ENCODE measurements around the gene FAM168B.
"Not testable (repeated sequence)": the region's sequence is repeated elsewhere in the genome, so short reads cannot be mapped to it uniquely, and the experiment has no call there.

The FAM168B gene, protein sequence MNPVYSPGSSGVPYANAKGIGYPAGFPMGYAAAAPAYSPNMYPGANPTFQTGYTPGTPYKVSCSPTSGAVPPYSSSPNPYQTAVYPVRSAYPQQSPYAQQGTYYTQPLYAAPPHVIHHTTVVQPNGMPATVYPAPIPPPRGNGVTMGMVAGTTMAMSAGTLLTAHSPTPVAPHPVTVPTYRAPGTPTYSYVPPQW
- 151 reads per million, percentile 89 among the genes with 10 or more reads in this experiment for total RNA-seq

DNA sequence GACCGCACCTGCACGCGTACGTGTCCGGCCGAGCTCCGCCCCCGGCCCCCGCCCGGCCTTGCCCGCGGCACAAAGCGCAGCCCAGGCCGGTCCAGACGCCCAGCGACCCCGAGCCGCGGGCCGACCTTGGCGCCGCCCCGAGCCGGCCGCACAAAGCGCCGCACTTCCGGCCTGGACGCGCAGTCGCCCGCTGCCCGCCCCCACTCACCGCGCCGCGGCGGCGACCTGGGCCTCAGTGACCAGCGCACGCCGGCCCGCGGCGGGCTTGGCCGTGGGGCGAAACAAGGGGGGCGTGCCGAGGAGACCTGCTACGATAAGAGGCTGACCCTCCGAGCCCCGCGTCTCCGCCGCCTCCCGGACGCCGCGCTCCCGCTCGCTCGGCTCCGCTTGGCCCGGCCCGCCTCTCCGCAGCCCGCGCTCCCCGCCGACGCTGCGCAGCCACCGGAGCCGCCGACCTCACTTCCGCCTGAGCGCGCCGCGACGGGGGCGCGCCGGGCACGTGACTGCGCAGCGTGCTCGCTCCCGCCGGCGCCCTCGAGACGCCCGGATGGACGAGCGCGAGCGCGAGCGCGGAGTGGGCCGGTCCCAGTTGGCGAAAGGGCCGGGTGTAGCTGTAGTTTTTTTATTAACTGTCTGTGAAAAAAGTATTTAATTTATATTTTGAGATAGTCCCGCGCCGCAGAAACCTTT lies at the start of gene FAM168B:
Gene FAM168B (minus strand): TSS at position 455 of the 690 bp plus-strand sequence. CDS start 10,814 bp downstream, outside the sequence.
- peak; percentile 80 for DNase-seq

DNA sequence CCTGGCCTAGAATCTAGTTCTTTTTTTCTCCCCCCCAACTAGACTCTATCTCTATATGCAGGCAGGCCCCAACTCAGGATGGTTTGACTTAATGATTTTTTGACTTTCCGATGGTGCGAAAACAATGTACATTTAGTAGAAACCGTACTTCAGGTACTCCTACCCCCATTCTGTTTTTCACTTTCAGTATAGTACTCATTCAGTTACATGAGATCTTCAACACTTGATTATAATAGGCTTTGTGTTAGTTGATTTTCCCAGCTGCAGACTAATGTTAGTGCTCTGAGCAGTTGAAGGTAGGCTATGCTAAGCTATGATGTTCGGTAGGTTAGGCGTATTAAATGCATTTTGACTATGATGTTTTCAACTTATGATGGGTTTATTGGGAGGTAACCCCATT lies 49.6 kb upstream of the FAM168B start:
- DNase-seq: no peak

DNA sequence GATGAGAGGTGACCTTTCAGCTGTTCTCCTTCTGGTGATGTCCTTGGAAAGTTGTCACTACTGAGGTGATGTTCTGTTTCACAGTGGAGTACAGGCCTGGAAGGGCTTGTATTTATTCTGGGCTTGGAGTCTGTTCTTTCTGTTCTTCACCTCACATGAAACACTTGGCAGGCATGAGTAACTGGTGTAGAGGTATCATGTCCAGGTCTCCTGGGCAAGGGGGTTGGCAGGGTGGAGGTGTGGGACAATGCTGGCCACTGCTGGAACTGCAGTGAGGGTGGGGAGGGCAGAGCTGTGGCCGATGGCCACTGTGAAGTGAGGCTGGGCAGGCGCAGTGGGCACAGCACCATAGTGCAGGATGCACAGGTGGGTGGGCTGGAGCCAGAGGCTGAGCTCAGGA lies 47.3 kb upstream of the FAM168B start:
- DNase-seq: no peak

DNA sequence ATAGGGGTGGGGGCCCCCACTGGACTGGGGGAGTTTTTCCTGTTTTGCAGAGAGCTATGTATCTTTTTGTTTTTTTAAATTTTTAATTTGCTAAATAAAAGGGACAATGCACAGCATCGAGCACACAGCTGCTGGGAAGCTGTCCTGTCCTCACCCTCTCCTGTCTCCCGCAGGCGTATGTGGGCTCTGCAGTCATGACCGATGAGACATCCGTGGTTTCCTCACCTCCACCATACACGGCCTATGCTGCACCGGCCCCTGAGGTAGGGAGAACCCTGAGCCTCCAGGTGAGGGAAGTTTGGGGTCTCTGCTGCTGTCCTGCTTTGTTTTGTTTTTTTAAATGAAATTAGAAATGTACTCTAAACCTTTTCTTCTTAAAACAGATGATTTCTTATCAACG lies 39.5 kb upstream of the FAM168B start:
- DNase-seq: no peak

DNA sequence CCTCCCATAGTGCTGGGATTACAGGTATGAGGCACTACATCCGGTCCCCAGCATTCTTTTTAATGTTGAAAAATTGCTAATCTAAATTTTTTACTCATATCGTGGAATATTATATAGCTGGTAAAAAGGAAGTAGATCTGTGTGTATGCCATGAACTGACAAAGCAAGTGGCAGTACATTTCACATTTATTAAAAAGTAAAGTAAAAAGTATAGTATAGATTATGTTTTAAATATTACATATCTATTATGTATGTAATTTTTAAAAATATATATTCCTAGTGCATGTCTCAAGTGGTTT lies 37.0 kb upstream of the FAM168B start:
- DNase-seq: no peak

DNA sequence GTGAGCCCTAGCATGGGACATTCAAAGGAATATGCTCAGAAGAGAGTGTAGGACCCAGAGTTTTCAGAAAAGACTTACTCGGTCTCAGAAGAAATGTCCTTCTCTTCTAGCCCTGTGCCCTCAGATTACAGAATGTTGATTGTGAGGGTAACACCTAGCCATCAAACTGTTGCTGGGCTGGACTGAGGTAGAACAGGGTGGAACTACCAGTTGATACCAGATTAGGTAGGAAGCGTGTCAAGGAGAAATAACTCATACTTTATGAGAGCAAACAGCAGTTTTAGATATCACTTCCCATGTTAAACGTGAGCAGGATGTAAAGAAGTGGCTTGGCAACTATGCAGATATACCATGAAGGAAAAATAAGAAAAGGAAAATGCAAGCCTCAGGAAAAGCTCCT lies 34.7 kb upstream of the FAM168B start:
- no peak for DNase-seq

DNA sequence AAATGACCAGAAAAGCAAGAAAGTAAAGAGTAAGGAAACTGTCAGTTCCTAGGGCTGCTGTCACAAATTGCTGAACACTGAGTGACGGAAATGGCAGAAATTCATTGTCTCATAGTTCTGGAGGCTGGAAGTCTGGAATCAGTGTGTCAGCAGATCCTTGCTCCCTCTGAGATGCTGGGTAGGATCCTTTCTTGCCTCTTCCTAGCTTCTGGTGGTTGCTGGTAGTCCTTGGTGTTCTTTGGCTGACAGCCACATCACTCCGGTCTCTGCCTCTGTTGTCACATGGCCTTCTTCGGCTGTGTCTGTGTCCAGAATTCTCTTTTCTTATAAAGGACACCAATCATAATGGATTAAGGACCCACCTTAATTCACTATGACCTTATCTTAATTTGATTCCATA lies 33.8 kb upstream of the FAM168B start:
- DNase-seq: no peak

DNA sequence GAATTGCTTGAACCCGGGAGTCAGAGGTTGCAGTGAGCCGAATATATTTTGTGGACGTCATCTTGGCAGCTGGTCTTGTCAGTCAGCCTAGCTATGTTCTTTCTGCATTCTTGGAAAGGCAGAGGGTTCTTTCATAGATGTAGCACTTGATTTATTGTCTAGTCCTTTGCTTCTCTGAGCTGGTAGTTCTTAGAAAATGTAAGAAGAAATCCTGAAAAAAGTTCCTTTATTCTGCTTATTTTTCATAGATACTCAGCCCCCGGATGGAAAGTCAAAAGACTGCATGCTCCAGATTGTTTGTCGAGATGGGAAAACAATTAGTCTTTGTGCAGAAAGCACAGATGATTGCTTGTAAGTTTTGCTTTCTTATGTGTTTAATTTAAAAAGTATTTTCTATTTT lies 33.2 kb upstream of the FAM168B start:
- DNase-seq: no peak

DNA sequence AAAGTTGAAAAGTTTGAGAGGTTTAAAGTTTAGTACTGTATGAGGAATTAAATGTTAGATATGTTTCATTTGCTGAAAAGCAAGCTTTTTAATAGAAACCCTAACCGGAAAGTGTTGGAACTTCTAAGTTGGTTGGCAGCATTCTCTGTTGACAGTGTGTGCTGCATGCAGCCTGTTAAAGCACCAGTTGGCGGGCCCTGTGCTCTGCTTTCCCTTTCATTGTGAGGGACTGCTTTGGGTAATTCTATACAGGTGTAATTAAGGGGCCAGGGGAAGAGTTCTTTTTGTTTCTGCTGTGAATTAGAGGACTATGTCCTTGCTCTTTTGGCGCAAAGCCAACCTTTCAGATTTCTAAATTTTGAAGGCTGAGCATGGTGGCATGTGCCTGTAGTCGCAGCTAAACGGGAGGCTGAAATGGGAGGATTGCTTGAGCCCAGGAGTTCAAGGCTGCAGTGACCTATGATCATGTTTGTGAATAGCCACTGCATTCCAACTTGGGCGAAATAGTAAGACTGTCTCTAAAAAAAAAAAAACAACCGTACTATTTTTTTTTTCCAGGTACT lies 32.0 kb upstream of the FAM168B start:
- no peak for DNase-seq

DNA sequence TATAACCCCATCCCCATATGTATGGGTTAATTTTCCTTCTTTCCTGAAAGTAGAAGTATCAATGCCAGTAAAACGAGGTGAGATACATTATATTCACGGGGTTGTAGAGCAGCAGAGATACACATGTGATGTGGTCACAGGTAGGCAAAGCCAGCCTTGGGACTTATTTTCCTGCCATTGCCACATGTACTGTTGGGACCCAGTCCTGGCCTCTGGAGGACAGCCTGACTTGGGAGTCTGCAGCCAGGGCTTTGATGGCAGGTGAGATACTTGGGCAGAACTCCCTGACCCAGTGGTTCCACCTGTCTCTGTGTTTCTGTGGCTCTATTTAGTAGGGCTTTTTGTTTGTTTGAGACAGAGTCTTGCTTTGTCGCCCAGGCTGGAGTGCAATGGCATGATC lies 29.9 kb upstream of the FAM168B start:
- DNase-seq: no peak

DNA sequence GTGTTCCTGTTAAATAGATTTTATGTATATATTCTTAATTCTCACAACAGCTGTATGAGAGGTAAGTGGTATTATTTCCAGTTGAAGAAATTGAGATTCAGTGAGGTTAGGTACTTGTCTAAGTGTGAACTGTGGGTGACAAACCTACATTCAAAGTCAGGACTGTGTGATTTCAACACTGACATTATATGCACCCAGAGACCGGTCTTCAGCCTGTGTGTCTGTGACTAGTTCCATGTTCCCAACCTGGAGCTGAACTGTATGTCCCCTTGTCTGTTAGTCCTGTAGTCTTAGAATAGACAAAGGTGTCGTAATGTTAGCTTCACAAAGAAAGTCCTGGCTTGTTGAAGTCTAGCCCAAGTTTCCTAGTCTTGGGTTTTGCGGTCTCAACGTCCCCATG lies 29.2 kb upstream of the FAM168B start:
- no peak for DNase-seq

DNA sequence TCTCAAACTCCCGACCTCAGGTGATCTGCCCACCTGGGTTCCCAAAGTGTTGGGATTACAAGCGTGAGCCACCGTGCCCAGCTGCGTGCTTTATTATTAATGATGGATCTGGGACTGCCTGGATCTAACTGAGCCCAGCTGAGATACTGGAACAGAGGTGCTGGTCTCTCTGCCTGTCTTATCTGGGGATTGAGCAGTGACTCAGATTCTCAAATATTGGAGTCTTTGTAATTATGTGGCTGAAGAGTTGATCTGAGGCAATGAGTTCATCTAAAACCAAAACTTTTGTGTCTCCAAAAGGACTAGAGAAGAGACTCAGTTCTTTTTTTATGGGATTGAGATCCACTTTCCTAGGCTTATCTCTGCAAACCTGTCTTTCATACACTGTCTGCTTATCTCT lies 28.2 kb upstream of the FAM168B start:
- no peak for DNase-seq

DNA sequence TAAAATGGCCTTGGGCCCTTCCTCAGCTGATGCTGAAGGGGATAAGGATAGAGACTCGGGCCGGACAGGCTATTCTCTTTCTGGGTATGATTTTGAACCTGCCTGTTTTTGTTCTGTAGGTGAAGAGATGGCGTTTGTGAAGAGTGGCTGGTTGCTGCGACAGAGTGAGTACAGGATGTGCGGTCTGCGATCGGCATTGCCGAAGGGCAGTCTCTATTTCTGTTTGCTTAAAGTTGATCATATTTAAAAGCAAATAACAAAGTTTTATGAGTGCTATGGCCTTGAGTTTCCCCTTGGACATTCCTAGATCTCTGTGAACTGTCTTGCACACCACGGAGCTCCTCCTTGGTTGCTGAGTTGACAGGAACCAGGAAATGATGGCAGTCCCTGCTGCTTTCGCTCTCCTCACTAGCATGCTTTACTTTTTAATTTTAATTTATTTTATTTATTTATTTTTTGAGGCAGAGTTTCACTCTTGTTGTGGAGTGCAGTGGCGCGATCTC lies 27.6 kb upstream of the FAM168B start:
- no peak for DNase-seq

DNA sequence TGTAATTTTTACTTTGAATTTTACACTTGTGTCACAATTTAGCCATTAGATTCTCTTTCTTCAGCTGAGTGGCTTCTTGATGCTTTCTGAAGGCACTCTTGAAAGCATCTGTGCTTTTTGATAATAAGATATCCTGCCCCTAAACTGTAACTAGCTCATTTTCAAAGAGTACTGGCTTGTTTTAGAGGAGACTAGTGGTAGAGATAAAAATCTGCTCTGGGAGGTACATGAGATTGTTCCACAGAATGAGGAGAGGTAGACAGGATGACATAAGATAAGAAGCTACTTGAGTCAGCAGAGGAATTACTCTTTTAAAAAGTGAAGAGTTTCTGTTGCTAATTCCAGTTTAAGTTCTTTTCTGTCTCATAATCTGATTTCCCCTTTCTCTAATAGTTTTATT lies 22.5 kb upstream of the FAM168B start:
- no peak for DNase-seq

DNA sequence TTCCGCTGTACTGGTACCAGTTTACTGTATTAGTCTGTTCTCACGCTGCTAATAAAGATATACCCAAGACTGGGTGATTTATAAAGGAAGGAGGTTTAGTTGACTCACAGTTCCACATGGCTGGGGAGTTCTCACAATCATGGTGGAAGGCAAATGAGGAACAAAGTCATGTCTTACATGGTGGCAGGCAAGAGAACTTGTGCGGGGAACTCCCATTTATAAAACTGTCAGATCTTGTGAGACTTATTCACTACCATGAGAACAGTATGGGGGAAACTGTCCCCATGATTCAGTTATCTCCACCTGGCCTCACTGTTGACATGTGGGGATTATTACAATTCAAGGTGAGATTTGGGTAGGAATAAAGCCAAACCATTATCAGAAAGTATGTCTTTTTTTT lies 21.7 kb upstream of the FAM168B start:
- not testable (repeated sequence) for DNase-seq

DNA sequence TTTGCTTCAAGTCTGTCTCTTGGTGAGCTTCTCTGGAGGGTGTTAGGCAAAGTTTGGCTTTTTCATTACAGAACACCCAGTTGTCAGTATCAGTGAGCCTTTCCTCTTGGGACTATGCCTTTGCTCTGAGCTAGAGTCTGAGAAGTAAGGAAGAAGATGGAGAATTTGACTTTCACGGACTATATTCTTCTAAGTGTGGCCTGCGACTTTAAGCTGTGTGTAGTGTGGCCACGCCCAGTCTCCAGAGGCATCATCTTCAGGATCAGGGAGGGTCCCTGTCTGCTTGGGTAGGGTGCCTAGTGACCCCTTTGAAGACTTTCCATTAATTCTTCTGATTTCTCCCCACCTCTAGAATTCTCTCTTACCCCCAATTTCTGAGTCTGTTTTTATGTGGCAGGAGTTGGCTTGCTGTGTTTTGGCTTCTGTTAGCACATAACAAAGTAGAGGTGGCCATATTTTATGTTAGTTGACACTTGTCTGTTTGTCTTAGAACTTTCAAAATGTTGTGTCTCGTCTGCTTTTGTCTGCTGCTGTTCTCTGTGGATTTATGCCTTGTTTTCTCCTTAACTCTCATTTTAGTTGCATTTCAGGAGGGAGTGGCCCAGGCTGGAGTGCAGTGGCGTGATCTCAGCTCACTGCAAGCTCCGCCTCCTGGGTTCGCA lies 20.4 kb upstream of the FAM168B start:
- no peak for DNase-seq

DNA sequence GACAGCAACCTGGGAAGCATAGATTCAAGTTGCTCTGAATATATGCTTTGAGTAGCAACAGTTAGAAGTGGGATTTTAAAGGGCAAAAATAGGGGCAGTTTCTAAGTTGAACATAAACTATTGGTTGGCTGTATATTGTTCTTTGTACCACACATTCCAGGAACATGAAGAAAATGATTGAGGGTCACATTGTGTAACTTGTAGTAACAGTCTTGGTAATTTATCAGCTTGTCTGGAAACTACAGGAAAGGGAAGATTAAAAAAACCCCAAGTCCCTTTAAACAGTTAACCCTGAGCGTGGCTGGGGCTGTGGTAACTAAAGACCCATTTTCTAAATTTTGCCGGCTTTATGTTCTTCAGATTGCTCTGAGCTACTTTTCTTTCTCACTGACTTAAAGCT lies 19.3 kb upstream of the FAM168B start:
- no peak for DNase-seq

DNA sequence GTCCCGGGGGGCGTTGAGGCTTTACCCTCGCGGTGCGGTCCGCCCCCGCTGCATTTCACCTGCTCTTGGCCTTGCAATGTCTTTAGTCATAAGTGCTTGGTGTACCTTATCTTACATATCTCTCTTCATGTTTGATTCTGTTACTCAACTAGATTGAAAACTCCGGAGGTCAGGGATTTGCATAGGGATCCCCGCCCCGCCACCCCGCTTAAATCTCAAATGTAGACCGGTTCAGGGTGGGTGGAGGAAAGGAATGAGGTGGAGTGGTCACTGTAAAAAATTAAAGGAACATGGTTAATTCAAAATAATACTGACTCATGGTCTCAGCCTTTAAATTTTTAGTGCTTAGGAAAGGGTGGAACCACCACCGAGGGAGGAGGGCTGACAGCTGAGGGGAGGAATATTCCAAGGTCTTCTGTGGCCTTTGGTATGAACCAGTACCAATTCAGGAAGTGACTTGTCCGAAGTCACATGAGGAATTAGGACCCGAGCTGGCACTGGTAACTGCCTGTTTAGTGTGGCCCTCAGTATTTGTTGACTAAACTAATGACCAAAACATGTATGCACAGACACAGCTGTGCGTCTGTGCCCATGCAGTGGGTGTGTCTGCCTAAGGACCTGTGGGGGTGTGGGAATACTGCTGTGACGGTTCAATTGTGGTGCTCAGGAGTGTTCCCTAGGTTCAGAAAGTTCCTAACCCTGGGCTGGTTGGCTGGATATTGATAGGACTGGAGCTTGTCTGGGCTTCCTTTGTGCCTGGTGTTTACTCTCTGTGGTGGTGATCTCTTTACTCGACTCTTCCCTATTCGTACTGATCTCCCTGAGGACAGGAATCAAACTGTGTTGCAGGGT lies 12.9 kb upstream of the FAM168B start:
- no peak for DNase-seq

DNA sequence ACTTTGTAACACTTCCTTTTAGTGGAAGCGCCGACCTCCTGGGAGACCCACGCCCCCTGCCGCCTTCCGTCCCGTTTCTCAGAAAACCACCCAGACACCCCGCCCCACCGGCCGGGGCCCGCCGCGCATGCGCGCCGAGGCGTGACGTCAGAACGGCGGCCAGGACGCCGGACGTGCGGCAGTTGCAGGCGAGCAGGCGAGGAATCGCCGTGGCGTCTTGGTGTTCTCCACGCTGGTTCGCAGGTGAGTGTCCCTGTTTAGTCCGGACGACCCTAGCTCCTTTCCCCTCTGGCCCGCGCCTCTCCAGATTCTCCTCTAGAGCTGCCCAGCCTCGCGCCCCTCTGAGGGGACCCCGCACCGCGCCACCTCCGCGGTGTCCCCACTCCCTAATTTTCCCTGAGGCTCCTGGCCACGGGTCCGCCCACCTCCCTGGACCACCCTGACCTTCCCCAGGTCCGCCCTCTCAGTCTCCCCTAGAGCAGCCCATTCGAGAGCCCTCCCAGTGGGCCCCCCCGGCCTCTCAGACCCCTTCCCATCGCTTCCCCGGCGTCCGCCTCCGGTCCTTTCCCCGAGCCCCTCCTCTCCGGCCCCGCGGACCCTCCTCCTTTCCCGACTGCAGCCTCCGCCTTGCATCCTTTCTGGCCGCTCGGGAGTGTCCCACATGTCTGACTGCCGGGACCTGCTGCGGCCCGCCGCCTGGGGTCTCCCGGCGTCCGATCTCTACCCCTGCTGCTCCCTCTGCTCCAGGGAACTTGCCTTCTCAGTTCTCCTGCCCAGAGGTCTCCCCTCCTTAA lies 12.1 kb upstream of the FAM168B start, which contains the start of gene PLEKHB2:
Gene PLEKHB2 (plus strand): TSS at position 181 of the 794 bp plus-strand sequence. CDS start 15,606 bp downstream, outside the sequence.
- DNase-seq: peak; percentile 83

DNA sequence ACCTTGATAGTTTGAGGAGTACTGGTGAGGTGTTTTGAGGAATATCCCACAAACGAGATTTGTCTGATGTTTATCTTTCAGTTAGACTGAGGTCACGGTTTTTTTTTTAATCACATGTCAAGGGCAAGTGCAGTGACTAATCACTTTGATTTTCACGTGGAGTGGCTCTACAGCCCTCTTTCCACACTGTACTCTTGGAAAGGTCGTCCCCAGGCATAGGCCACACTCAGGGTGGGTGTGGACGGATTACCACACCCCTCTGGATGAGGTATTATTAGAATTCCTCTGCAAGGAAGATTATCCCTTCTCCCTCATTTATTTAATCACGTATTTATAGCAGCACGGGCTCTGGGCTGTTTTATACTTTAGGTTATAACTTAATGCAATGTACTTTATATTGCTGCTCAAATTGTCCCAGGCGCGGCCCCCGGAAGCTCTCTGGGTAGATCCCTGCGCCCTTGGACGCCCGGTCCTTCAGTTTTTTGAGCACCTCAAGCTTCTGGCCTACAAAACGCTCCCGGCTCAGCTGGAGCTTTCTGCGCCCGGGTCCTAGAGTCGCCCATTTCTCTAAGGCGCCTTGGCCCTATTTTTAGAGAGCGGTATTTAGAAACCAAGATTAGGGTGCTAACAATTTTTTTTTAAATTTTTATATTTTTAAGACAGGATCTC lies 11.4 kb upstream of the FAM168B start:
- peak; percentile 34 for DNase-seq

DNA sequence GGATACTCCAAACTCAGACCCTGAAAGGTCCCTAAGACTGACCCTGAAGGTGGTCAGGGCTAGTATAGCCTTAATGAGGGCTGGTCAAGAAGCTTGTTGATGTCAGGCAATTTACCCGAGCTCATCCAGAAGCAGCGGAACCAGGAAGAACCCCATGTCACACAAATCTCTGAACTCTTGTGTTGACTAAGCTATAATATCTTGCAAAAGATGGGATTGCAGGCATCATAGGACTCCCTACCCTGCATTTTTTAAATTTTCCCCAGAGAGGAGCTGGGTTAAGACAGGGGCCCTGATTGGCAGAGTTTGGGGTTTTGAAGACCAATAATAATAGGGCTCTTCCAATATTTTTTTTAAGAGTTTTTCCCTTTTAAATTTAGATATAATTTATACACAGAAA lies 9.9 kb upstream of the FAM168B start:
- DNase-seq: no peak
